Activated CD4-positive, alpha-beta T cell treated with anti-CD3 and anti-CD28 coated beads for 24 hours (primary cell): Measurements from ENCODE around the gene HAVCR2.
"Not testable (repeated sequence)": the region's sequence is repeated elsewhere in the genome, so short reads cannot be mapped to it uniquely, and the experiment has no call there.

Experiments used
- DNase-seq, 2 donors: peaks; one replicate each; pipeline ENCODE4 v3.0.0-alpha.2; 2020; ENCODE audit warnings: low read depth in 2 of 2

Gene HAVCR2

DNA sequence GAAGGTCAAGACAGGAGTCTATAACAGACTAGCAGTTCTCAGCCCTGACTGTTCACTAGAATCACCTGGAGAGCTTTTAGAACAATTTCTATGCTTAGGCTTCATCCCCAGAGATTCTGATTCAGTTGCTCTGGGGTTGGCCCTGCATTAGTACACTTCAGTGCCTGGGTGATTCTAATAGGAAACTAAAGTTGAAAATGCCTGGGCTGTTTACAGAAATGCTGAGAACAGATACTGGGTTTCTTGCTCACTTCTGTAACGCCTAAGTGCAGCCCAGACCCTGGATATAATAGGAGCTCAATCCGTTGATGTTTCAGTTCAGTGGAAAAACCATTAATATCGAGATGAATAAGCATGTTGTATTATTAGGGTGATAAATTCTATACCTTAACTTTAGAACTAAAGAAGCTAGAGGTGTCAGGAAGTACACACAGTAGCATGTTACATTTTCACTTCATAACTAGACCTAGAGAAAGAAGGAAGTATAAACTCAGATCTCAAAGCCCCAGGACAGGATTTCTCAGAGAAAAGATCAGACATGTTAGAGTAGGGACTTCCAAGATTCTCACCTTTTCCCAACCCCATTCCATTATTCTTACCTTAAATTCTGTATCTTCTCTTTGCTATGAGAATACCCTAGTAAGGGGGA lies 20.4 kb downstream of the HAVCR2 start:
- DNase-seq: no peak

GRCh38 chr5:157086751-157087359 lies 22.0 kb downstream of the HAVCR2 start:
- DNase-seq: no peak

DNA sequence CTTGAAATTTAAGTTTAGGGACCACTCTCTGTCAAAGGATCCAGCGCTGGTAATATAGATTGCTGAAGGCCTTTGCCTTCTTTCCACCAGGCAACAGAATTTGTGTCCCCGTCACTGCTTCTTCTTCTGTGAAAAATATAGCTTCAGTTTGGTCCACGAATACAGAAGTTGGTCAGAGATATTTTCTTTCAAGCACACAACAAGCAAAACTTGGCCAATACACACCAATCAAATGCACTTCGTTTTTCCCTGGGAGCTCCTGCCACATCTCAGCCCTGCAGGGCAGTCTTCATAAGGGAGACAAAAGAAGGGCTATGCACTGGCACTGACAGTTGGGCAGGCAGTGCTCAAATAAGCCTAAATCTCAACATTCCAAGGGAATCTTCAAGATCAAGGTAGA lies 22.9 kb downstream of the HAVCR2 start:
- DNase-seq: no peak

DNA sequence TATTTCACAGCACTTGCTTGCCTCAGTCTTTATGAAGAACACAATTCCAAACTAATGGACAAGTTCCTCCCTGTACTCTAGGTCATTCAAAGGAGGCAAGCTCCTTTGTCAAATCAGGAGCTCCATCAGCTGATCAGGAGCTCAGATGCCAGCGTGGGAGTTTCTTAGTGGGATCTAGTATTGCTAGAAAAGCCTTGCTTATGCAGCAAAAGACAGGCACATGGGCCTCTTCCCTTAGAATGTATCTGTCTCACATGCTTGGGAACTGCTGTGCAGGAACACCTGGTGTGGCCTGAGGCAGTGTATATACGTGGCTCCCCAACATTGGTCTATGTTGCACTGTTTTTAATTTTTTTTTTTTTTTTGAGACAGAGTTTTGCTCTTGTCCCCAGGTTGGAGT lies 28.6 kb downstream of the HAVCR2 start:
- DNase-seq: no peak

GRCh38 chr5:157076558-157076957 lies 32.3 kb downstream of the HAVCR2 start:
- no peak for DNase-seq

DNA sequence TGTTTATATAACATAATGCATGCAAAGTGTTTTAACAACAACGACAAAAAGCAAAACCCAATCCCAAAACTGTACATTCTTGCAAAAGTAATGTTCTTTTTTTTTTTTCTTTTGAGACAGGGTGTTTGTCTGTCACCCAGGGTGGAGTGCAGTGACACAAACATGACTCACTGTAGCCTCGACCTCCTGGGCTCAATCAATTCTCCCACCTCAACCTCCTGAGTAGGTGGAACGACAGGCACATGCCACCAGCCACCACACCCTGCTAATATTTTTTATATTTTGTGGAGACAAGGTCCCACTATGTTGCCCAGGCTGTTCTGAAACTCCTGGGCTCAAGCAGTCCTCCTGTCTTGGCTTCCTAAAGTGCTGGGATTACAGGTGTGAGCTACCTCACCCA lies 36.3 kb downstream of the HAVCR2 start:
- no peak for DNase-seq

DNA sequence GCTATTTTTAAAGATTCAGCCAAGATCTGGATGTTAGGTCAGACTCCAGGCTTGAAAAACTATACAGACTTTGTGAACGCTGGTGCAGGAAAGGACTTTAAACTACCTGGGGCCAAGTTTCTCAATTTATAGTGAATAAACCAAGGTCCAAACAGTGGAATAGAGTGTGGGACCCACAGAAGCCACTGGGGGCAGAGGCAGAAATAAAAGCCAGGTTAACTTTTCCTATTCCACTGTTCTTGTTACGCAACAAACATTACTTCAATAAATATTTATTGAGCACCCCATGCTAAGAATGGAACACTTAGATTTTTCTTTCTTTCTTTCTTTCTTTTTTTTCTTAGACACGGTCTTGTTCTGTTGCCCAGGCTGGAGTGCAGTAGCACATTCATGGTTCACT lies 38.9 kb downstream of the HAVCR2 start:
- DNase-seq: no peak

DNA sequence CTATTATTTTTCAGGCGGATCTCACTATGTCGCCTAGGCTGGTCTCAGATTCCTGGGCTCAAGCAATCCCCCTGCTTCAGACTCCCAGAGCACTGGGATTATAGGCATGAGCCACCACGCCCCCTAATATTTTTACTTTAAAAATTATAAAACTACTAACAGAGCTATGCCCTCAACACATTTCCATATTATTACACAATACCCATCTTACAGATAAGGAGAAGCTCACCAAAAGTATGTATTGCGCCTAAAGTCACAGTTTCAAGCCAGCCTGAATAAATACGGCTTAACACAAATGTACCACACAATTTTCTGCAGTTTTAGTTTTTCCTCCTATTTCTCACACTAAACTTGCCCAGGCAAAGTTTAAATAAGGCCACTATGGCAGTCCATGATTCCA lies 40.1 kb downstream of the HAVCR2 start:
- no peak for DNase-seq

GRCh38 chr5:157068339-157068738 lies 40.5 kb downstream of the HAVCR2 start:
- DNase-seq: no peak

- DNase-seq: no peak
Observed at GRCh38 chr5:157067005-157067404, 41.8 kb downstream of the HAVCR2 start.

GRCh38 chr5:157066080-157066479 lies 42.8 kb downstream of the HAVCR2 start:
- DNase-seq: no peak

- DNase-seq: no peak
Observed at GRCh38 chr5:157063776-157064430, 44.9 kb downstream of the HAVCR2 start.

GRCh38 chr5:157059891-157060290 lies 49.0 kb downstream of the HAVCR2 start:
- no peak for DNase-seq

GRCh38 chr5:157059093-157059539 lies 49.7 kb downstream of the HAVCR2 start, which contains the start of gene HAVCR1:
Gene HAVCR1 (minus strand): TSS chr5:157059116. CDS start chr5:157057943, 1,173 bp downstream.
- no peak for DNase-seq

- no peak for DNase-seq
Observed at GRCh38 chr5:157057459-157058370, 51.1 kb downstream of the HAVCR2 start.

DNA sequence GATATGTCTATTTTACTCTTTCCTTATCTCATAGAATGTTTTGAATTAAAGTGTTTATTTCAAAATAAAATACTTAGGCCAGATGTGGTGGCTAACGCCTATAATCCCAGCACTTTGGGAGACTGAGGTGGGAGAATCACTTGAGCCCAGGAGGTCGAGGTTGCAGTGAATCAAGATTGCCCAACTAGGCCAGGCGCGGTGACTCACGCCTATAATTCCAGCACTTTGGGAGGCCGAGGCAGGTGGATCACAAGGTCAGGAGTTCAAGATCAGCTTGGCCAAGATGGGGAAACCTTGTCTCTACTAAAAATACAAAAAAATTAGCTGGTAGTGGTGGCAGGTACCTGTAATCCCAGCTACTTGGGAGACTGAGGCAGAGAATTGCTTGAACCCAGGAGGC lies 52.0 kb downstream of the HAVCR2 start:
- DNase-seq: not testable (repeated sequence)

DNA sequence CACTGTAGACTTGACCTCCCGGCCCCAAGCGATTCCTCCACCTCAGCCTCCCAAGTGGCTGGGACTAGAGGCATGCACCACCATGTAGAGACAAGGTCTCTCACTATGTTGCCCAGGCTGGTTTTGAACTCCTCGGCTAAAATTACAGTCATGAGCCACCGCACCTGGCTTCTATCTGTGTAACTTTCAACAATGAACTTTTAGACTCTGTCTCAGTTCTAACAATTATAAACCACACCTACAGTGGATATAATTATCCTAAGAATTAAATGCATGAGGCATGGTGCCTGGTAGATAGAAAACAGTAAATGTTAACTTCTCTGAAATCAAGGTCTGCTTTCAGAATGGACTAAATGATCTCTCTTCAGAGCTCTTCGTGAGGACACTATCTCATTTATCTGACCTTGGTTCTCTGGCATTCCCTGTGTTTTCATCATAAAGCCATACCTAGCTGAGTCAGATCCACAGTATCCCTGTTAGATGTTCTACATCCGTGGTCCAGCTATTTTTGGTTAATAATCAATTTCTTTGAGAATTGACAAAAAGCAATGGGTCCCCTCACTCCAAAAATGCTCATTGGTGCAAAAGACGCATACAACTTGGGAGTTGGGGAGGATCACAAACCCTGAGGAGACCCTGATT lies 57.1 kb downstream of the HAVCR2 start:
- DNase-seq: no peak

- no peak for DNase-seq
Observed at GRCh38 chr5:157050050-157050449, 58.8 kb downstream of the HAVCR2 start.

GRCh38 chr5:157049605-157050004 lies 59.2 kb downstream of the HAVCR2 start:
- no peak for DNase-seq

GRCh38 chr5:157047898-157048297 lies 60.9 kb downstream of the HAVCR2 start:
- DNase-seq: no peak

- not testable (repeated sequence) for DNase-seq
Observed at GRCh38 chr5:157047016-157047415, 61.8 kb downstream of the HAVCR2 start.

DNA sequence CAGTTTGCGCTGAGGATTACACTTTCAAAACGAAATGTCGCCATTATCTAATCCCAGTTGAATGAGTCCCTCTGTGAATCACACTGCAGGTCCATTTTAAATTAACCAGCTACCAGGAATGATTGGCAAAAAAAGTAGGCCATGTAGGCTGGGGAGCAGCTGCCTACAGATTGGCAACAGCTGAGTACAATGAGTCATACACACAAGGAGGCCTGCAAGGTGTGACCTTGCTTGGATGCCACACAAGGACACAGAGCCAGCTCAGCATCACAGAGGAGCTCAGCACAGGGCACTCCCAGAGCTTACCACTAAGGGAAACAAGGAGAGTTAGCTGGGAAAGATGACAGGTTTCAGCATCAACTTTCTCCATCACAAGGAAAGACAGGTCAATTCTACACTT lies 62.8 kb downstream of the HAVCR2 start:
- no peak for DNase-seq
